Panc1 (cell line): ENCODE measurements around the gene ENPEP.

Experiments used
- POLR2AphosphoS5 ChIP-seq: IDR thresholded peaks from 2 replicates; pipeline ENCODE4 v1.6.1; 2012; ENCODE audit warnings: mild to moderate bottlenecking, low read depth, low read length, moderate library complexity
- SIN3A ChIP-seq: IDR thresholded peaks from 2 replicates; pipeline ENCODE4 v1.6.1; 2012; ENCODE audit warnings: low read depth, mild to moderate bottlenecking, low read length, moderate library complexity, borderline replicate concordance; ENCODE audit not compliant: insufficient read depth
- TCF7L2 ChIP-seq: IDR thresholded peaks from 2 replicates; pipeline ENCODE4 v1.6.1; 2011; ENCODE audit warnings: mild to moderate bottlenecking, low read depth, low read length, inconsistent platforms
- TF ChIP-seq, protein P1 (sequence below): fragments of 450-650 bp; IDR thresholded peaks from 2 replicates; pipeline ENCODE4 v1.5.1; 2017; ENCODE audit warnings: mild to moderate bottlenecking
- TF ChIP-seq, protein P2 (sequence below), 2 experiments: IDR thresholded peaks; 2 replicates each; pipeline ENCODE4 v1.6.1; 2011 to 2012; ENCODE audit warnings: low read depth in 2 of 2, control low read depth in 1 of 2, low read length in 1 of 2, mild to moderate bottlenecking in 1 of 2, moderate library complexity in 1 of 2; ENCODE audit not compliant: insufficient read depth in 1 of 2

DNA sequence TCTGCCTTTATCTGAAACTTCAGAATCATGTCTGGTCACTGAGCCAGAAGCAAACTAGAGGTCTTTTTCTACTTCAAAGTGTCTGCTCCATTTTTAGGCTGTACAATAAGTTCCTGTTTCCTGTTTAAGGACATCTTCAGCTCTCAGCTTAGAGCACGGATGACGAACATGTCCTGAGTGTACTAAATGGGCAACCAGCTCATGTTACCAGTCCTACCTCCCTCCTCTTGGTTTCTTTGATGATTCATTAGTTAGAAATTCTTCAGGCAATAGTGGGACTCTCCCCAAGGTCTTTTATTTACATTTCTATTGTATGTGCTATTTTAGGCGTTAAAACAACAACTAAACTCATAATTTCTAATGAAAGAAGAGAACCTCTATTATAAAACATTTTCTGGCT is 58.0 kb downstream of the ENPEP start:
- TF ChIP-seq POLR2AphosphoS5 (no peak), TCF7L2 (no peak), SIN3A (no peak)
- TF ChIP-seq, protein P1, sequence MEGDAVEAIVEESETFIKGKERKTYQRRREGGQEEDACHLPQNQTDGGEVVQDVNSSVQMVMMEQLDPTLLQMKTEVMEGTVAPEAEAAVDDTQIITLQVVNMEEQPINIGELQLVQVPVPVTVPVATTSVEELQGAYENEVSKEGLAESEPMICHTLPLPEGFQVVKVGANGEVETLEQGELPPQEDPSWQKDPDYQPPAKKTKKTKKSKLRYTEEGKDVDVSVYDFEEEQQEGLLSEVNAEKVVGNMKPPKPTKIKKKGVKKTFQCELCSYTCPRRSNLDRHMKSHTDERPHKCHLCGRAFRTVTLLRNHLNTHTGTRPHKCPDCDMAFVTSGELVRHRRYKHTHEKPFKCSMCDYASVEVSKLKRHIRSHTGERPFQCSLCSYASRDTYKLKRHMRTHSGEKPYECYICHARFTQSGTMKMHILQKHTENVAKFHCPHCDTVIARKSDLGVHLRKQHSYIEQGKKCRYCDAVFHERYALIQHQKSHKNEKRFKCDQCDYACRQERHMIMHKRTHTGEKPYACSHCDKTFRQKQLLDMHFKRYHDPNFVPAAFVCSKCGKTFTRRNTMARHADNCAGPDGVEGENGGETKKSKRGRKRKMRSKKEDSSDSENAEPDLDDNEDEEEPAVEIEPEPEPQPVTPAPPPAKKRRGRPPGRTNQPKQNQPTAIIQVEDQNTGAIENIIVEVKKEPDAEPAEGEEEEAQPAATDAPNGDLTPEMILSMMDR: no peak
- TF ChIP-seq, protein P2, sequence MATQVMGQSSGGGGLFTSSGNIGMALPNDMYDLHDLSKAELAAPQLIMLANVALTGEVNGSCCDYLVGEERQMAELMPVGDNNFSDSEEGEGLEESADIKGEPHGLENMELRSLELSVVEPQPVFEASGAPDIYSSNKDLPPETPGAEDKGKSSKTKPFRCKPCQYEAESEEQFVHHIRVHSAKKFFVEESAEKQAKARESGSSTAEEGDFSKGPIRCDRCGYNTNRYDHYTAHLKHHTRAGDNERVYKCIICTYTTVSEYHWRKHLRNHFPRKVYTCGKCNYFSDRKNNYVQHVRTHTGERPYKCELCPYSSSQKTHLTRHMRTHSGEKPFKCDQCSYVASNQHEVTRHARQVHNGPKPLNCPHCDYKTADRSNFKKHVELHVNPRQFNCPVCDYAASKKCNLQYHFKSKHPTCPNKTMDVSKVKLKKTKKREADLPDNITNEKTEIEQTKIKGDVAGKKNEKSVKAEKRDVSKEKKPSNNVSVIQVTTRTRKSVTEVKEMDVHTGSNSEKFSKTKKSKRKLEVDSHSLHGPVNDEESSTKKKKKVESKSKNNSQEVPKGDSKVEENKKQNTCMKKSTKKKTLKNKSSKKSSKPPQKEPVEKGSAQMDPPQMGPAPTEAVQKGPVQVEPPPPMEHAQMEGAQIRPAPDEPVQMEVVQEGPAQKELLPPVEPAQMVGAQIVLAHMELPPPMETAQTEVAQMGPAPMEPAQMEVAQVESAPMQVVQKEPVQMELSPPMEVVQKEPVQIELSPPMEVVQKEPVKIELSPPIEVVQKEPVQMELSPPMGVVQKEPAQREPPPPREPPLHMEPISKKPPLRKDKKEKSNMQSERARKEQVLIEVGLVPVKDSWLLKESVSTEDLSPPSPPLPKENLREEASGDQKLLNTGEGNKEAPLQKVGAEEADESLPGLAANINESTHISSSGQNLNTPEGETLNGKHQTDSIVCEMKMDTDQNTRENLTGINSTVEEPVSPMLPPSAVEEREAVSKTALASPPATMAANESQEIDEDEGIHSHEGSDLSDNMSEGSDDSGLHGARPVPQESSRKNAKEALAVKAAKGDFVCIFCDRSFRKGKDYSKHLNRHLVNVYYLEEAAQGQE (IDR thresholded peaks at IDR 0.05; ENCODE audit: insufficient read depth in 1 of 2, low read depth in 2 of 2, low read length in 1 of 2): no peak
